Fibroblast of the conjunctiva (primary cell): Measurements from ENCODE around the gene RPS6KB1.
"Not testable (repeated sequence)": the region's sequence is repeated elsewhere in the genome, so short reads cannot be mapped to it uniquely, and the experiment has no call there.

Source experiments
- DNase-seq: peaks from one replicate; pipeline ENCODE4 v3.0.0-alpha.2; 2010; ENCODE audit warnings: low read depth

The RPS6KB1 gene

GRCh38 chr17:59941131-59941530 lies 48.2 kb downstream of the RPS6KB1 start:
- DNase-seq: no peak

GRCh38 chr17:59946433-59946832 lies 53.5 kb downstream of the RPS6KB1 start:
- DNase-seq: not testable (repeated sequence)

- DNase-seq: not testable (repeated sequence)
These were observed 54.4 kb downstream of the RPS6KB1 start for GRCh38 chr17:59947310-59947709.

GRCh38 chr17:59950049-59950448 lies 57.1 kb downstream of the RPS6KB1 start:
- DNase-seq: no peak

- DNase-seq: no peak
These were observed 61.9 kb downstream of the RPS6KB1 start for GRCh38 chr17:59954856-59955255.

- DNase-seq: not testable (repeated sequence)
These were observed 66.7 kb downstream of the RPS6KB1 start for GRCh38 chr17:59959574-59959973.

- DNase-seq: no peak
These were observed 69.9 kb downstream of the RPS6KB1 start for GRCh38 chr17:59962739-59963318.

GRCh38 chr17:59963738-59964481 lies 71.0 kb downstream of the RPS6KB1 start:
- no peak for DNase-seq

- DNase-seq: peak; percentile 44
These were observed 71.8 kb downstream of the RPS6KB1 start, which contains the start of gene RNFT1 for GRCh38 chr17:59964482-59965328. Gene RNFT1 (minus strand): TSS chr17:59964740. CDS start chr17:59964663, 77 bp downstream.

GRCh38 chr17:59971771-59972170 lies 78.8 kb downstream of the RPS6KB1 start:
- not testable (repeated sequence) for DNase-seq

- peak; percentile 30 for DNase-seq
These were observed 79.9 kb downstream of the RPS6KB1 start for GRCh38 chr17:59972778-59973177.

- not testable (repeated sequence) for DNase-seq
These were observed 80.6 kb downstream of the RPS6KB1 start for GRCh38 chr17:59973483-59973882.

GRCh38 chr17:59975166-59975565 lies 82.2 kb downstream of the RPS6KB1 start:
- not testable (repeated sequence) for DNase-seq

GRCh38 chr17:59996608-59997007 lies 103.7 kb downstream of the RPS6KB1 start:
- DNase-seq: not testable (repeated sequence)
